NB4 (cell line): ENCODE results near the gene ATG9B.

Experiments used
- CTCF ChIP-seq: IDR thresholded peaks from one replicate; pipeline ENCODE4 v1.5.1; 2012; ENCODE audit warnings: low read depth, low read length
- POLR2A ChIP-seq: IDR thresholded peaks from 2 replicates; pipeline ENCODE4 v1.6.1; 2011; ENCODE audit warnings: mild to moderate bottlenecking; ENCODE audit not compliant: insufficient read length; ENCODE audit errors: extremely low read depth

DNA sequence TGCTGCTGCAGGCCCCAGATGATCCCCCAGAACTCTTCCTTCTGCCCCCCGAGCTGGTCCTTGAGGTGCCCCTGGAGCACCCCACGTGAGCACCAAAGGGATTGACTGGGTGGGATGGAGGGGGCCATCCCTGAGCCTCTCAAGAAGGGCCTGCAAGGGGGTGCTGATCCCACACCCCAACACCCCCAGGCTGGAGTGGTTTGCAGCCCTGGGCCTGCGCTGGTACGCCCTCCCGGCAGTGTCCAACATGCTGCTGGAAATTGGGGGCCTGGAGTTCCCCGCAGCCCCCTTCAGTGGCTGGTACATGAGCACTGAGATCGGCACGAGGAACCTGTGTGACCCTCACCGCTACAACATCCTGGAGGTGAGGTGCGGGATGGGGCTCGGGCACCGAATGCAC, 25.3 kb downstream of the ATG9B start:
- TF ChIP-seq CTCF (no peak), POLR2A (no peak)
